ENCODE results near the gene FAM110C.

DNA sequence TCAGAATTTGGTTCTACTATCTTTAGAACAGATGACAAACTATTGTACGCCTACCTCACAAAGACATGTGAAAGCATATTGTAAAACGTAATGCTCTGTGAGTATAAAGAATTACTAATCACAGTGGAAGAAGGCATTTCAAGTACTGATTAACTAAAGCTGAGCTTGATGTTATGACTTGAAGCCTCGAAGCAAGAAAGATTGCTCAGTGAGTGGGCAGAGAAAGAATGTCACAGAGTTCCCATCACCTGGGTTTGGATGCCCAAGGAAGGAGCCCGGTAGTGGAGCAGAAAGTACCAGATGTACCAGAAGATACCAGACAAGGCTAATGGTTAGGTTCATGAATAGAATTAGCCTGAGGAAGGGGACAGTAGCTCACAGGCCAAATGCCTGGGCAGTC is 39.5 kb upstream of the FAM110C start:
- TF ChIP-seq, protein P1, sequence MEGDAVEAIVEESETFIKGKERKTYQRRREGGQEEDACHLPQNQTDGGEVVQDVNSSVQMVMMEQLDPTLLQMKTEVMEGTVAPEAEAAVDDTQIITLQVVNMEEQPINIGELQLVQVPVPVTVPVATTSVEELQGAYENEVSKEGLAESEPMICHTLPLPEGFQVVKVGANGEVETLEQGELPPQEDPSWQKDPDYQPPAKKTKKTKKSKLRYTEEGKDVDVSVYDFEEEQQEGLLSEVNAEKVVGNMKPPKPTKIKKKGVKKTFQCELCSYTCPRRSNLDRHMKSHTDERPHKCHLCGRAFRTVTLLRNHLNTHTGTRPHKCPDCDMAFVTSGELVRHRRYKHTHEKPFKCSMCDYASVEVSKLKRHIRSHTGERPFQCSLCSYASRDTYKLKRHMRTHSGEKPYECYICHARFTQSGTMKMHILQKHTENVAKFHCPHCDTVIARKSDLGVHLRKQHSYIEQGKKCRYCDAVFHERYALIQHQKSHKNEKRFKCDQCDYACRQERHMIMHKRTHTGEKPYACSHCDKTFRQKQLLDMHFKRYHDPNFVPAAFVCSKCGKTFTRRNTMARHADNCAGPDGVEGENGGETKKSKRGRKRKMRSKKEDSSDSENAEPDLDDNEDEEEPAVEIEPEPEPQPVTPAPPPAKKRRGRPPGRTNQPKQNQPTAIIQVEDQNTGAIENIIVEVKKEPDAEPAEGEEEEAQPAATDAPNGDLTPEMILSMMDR (IDR thresholded peaks at IDR 0.05): no peak
- TF ChIP-seq ZFX (IDR thresholded peaks at IDR 0.05; ENCODE audit: borderline replicate concordance): no peak
